PFSK-1 (cell line): ENCODE data around the gene ZEB1.

ENCODE experiments used
- TAF1 ChIP-seq: IDR thresholded peaks from 2 replicates; pipeline ENCODE4 v1.6.1; 2012; ENCODE audit warnings: low read length, control low read depth, borderline replicate concordance; ENCODE audit not compliant: insufficient read depth
- TF ChIP-seq, protein P1 (sequence below), 2 experiments: IDR thresholded peaks; 2 replicates each; pipeline versions ENCODE4 v1.6.1 to v1.8.0; 2011 to 2012; ENCODE audit warnings: low read depth in 2 of 2, low read length in 2 of 2, control low read depth in 1 of 2, inconsistent platforms in 1 of 2, mild to moderate bottlenecking in 1 of 2, moderate library complexity in 1 of 2; ENCODE audit not compliant: insufficient read depth in 1 of 2

DNA sequence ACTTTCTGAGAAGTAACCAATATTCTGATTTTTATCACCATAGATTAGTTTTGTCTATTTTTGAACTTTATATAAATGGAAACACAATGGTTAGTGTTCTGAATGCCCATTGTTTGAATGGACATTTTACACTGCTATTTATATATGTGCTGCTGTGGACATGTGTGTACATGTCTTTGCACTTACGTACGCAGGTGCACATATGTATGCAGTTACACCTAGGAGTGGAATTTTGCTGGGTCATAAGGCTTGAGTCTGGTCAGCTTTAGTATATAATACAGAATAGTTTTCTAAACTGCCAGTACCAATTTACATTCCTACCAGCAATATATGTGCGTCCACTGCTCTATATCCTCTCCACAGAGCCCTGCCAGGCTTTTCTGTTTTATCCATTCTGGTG, 24.5 kb upstream of the ZEB1 start:
- TF ChIP-seq, protein P1, sequence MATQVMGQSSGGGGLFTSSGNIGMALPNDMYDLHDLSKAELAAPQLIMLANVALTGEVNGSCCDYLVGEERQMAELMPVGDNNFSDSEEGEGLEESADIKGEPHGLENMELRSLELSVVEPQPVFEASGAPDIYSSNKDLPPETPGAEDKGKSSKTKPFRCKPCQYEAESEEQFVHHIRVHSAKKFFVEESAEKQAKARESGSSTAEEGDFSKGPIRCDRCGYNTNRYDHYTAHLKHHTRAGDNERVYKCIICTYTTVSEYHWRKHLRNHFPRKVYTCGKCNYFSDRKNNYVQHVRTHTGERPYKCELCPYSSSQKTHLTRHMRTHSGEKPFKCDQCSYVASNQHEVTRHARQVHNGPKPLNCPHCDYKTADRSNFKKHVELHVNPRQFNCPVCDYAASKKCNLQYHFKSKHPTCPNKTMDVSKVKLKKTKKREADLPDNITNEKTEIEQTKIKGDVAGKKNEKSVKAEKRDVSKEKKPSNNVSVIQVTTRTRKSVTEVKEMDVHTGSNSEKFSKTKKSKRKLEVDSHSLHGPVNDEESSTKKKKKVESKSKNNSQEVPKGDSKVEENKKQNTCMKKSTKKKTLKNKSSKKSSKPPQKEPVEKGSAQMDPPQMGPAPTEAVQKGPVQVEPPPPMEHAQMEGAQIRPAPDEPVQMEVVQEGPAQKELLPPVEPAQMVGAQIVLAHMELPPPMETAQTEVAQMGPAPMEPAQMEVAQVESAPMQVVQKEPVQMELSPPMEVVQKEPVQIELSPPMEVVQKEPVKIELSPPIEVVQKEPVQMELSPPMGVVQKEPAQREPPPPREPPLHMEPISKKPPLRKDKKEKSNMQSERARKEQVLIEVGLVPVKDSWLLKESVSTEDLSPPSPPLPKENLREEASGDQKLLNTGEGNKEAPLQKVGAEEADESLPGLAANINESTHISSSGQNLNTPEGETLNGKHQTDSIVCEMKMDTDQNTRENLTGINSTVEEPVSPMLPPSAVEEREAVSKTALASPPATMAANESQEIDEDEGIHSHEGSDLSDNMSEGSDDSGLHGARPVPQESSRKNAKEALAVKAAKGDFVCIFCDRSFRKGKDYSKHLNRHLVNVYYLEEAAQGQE (IDR thresholded peaks at IDR 0.05; ENCODE audit: insufficient read depth in 1 of 2, low read depth in 2 of 2, low read length in 2 of 2) = no peak
- no peak for TF ChIP-seq TAF1
